Nephron (organoid): ENCODE measurements around the gene CLDN12.

Experiments used
- H3K27ac Mint-ChIP-seq, 3 experiments: 2 replicates each; pipeline ENCODE4 v1.8.0; 2020; ENCODE audit warnings: mixed read lengths in 3 of 3, mild to moderate bottlenecking in 2 of 3, moderate library complexity in 1 of 3
- H3K27me3 Mint-ChIP-seq: 2 replicates; pipeline ENCODE4 v1.8.0; 2021; ENCODE audit warnings: low read depth, mild to moderate bottlenecking, moderate library complexity, mixed read lengths
- H3K36me3 Mint-ChIP-seq: 2 replicates; pipeline ENCODE4 v1.8.0; 2020; ENCODE audit warnings: low read depth, mixed read lengths
- H3K4me1 Mint-ChIP-seq: 2 replicates; pipeline ENCODE4 v1.8.0; 2020; ENCODE audit warnings: mixed read lengths
- H3K4me3 Mint-ChIP-seq, 3 experiments: 2 replicates each; pipeline ENCODE4 v1.8.0; 2020; ENCODE audit warnings: mild to moderate bottlenecking in 3 of 3, mixed read lengths in 3 of 3, moderate library complexity in 2 of 3
- H3K9me3 Mint-ChIP-seq: 2 replicates; pipeline ENCODE4 v1.8.0; 2020; ENCODE audit warnings: mixed read lengths
- CTCF ChIP-seq, 3 experiments: fragments of 200-600 bp; sonication (generic); IDR thresholded peaks; one replicate each; pipeline ENCODE4 v1.5.0; 2021; ENCODE audit warnings: antibody characterized with exemption in 3 of 3; ENCODE audit not compliant: unreplicated experiment in 3 of 3

CLDN12 gene

GRCh38 chr7:90403174-90404113, at the start of gene CLDN12:
Gene CLDN12 (plus strand): TSS chr7:90403461. CDS start chr7:90412677, 9,216 bp downstream.
- peak within 1 kb of the TSS; percentile 97 to 100 (median 99) for H3K4me3 Mint-ChIP-seq
- H3K4me1 Mint-ChIP-seq = peaks cover 14% of the 10 kb centered on the region
- peak within 1 kb of the TSS; percentile 91 to 98 (median 96) for H3K27ac Mint-ChIP-seq
- peaks cover 2% of the 10 kb centered on the region for H3K9me3 Mint-ChIP-seq
- H3K36me3 Mint-ChIP-seq = peaks cover 12% of the 10 kb centered on the region
- H3K27me3 Mint-ChIP-seq = peaks cover 4% of the 10 kb centered on the region
- TF ChIP-seq CTCF (IDR thresholded peaks at IDR 0.05; ENCODE audit: unreplicated experiment in 3 of 3) = no peak

DNA sequence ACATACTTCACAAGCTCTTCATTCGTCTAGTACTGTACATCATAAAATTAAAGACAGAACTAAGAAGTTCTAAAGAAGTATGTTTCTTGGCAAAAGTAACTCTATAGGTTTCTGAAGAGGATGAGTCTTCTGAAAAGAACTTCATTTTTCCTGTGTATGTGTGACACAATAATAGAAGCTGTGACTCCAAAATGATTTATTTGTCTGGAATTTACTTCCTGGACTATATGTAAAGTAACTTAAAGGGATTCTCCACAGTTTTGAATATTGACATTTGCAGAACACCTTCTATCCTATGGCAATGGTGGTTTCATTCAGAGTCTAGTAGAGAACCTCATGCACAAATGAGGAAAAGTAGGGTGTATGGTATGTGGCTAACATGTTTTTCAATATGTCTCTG, 19.8 kb upstream of the CLDN12 start:
- H3K27me3 Mint-ChIP-seq = no peaks in the 10 kb centered on the region
- TF ChIP-seq CTCF (IDR thresholded peaks at IDR 0.05; ENCODE audit: unreplicated experiment in 3 of 3) = no peak
- H3K4me1 Mint-ChIP-seq = no peaks in the 10 kb centered on the region
- peaks cover 10% of the 10 kb centered on the region for H3K9me3 Mint-ChIP-seq
- H3K4me3 Mint-ChIP-seq = no peak overlapping the region
- H3K27ac Mint-ChIP-seq = no peak overlapping the region
- peaks cover 72% of the 10 kb centered on the region for H3K36me3 Mint-ChIP-seq

- H3K4me3 Mint-ChIP-seq = no peak overlapping the region
These were observed 19.4 kb upstream of the CLDN12 start for GRCh38 chr7:90383861-90384260.

DNA sequence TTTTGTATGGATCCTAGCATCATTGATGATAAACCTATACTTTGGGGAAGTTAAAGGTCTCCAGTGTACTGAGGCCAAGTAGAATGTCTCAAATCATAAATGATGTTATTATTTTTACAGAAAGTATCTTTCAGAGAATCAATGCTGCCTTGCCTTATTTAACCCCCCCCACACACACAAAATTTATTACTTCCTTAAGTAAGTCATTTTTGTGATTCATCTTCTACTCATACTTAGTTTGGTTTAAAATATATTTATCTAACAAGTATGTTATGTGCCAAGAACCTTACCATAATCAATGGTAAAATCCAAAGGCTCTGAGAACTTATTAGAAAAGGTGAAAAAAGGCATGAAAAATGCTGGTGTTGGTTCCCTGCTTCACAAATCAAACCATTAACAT, 18.8 kb upstream of the CLDN12 start:
- no peak for TF ChIP-seq CTCF (IDR thresholded peaks at IDR 0.05; ENCODE audit: unreplicated experiment in 3 of 3)
- H3K27ac Mint-ChIP-seq = no peak overlapping the region
- H3K4me1 Mint-ChIP-seq = no peaks in the 10 kb centered on the region
- H3K9me3 Mint-ChIP-seq = peaks cover 6% of the 10 kb centered on the region
- no peaks in the 10 kb centered on the region for H3K27me3 Mint-ChIP-seq
- no peak overlapping the region for H3K4me3 Mint-ChIP-seq
- H3K36me3 Mint-ChIP-seq = peaks cover 63% of the 10 kb centered on the region

More at GRCh38 chr7:90383861-90384260, 19.4 kb upstream of the CLDN12 start:
- no peaks in the 10 kb centered on the region for H3K4me1 Mint-ChIP-seq
- no peaks in the 10 kb centered on the region for H3K27me3 Mint-ChIP-seq
- H3K27ac Mint-ChIP-seq = no peak overlapping the region
- TF ChIP-seq CTCF (IDR thresholded peaks at IDR 0.05; ENCODE audit: unreplicated experiment in 3 of 3) = no peak
- peaks cover 10% of the 10 kb centered on the region for H3K9me3 Mint-ChIP-seq
- H3K36me3 Mint-ChIP-seq = peaks cover 69% of the 10 kb centered on the region

GRCh38 chr7:90387470-90388240, 15.6 kb upstream of the CLDN12 start:
- Mint-ChIP-seq H3K9me3 (no peaks in the 10 kb centered on the region), H3K4me1 (no peaks in the 10 kb centered on the region), H3K4me3 (no peak overlapping the region), H3K27ac (no peak overlapping the region), H3K27me3 (no peaks in the 10 kb centered on the region), H3K36me3 (peaks cover 32% of the 10 kb centered on the region)
- no peak for TF ChIP-seq CTCF (IDR thresholded peaks at IDR 0.05; ENCODE audit: unreplicated experiment in 3 of 3)
